GM21390 (cell line): ENCODE measurements around the gene GSTM5.
A peak's percentile ranks its signal among the peaks of the same experiment; 100 is the strongest.
"Not testable (repeated sequence)": the region's sequence is repeated elsewhere in the genome, so short reads cannot be mapped to it uniquely, and the experiment has no call there.

Experiments
- ATAC-seq: cut with Tn5 transposase; IDR thresholded peaks from one replicate; pipeline ENCODE4 v1.9.1; 2021; ENCODE audit not compliant: unreplicated experiment

Gene GSTM5

DNA sequence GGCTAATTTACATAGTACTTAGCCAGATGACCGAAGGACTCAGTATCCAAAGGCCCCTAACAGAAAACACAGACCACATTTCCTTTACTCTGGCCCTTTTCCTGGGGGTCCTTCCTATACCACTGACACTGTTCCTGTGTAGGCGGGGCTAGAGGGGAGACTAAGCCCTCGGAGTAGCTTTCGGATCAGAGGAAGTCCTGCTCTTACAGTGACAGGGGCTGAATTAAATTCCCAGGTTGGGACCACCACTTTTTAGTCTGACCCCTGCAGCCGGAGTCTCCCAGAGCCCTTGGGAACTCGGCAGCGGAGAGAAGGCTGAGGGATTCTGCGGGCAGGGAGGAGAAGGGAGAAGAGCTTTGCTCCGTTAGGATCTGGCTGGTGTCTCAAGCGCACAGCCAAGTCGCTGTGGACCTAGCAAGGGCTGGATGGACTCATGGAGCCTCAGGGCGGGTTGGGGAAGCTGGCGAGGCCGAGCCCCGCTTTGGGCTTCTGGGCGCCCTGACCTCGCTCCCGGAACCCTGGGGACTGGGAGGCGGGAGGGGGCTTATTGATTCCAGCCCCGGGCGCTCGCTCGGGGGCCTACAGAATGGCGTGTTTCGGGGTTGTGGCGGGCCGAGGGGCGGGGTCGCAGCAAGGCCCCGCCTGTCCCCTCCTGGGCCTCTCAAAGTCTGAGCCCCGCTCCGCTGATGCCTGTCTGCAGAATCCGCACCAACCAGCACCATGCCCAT, at the start of gene GSTM5:
GSTM5 (plus strand) TSS at position 659 of the 728 bp plus-strand sequence; CDS start at position 721, 62 bp downstream.
- not testable (repeated sequence) for ATAC-seq

DNA sequence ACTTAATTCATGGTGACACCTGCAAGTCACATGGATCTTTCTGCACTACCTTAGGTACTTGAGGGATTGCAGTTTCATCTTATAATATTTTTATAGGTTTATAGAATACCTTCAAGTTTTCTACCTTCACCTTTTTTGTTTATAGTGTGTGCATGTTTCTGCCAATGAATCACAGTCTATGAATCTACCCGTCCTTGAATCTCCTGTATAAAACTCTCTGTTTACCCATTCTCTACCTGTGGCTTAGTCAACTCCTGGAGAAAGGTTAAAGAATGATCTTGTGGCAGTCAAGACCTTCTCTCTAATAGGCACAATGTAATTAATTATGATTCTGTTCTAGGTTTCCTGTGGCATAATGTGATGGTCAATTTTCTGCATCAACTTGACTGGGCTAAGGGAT, 47.4 kb upstream of the GSTM5 start:
- no peak for ATAC-seq

DNA sequence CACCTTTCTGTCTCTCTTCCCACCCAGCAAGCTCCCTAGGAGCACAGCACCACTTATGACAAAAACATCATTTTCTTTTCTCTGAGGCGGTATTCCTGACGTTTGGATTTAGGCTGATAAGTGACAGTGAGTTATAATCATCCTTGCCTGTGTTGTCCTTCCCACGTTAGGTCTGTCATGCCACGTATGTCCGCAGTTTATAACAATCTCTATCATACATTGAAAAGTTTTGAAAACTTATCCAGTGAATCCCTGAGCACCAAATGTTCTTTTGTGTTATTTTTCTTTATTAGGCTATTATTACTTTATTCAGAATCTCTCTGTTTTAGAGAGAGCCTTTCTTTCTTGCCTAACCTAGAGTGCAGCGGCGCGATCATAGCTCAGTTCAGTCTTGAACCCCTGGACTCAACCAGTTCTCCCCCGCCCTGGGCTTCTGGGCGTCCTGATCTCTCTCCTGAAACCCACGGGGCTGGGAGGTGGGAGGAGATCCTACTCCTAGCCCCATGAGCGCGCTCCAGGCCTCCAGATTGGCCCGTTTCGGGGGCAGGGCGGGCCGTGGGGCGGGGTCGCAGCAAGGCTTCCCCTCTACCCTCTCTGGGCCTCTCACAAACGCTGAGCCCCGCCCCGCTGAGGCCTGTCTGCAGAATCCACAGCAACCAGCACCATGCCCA, 44.5 kb upstream of the GSTM5 start, which contains the start of gene GSTM2:
GSTM2 (plus strand) TSS at position 606 of the 671 bp plus-strand sequence; CDS start at position 665, 59 bp downstream.
- ATAC-seq = peak; percentile 94

DNA sequence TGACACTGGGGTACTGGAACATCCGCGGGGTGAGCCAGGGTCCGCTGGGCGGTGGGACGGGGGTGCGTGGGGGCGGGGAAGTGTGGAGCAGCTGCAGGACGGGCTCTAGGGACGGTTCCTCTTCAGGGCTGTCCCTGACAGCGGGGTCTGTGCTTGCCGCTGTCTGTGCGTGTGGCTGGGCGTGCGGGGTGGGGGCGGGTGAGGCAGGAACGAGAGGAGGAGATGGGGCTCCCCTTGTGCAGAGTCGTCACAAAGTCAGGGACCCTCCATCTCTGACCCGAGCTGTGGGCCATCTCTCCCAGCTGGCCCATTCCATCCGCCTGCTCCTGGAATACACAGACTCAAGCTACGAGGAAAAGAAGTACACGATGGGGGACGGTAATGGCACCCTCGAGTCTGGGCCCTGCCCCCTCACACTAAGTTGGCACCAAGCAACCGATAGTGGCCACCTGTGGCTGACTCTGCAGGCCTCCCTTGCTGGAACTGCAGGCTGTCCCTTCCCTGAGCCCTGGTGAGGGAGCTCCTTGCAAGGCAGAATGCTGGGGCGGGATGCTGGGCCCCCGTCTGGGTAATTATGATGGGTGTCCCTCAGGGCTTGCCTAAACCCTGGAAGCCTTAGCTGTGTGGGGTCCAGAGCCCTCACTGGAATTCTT, 43.8 kb upstream of the GSTM5 start:
- ATAC-seq = peak; percentile 24

DNA sequence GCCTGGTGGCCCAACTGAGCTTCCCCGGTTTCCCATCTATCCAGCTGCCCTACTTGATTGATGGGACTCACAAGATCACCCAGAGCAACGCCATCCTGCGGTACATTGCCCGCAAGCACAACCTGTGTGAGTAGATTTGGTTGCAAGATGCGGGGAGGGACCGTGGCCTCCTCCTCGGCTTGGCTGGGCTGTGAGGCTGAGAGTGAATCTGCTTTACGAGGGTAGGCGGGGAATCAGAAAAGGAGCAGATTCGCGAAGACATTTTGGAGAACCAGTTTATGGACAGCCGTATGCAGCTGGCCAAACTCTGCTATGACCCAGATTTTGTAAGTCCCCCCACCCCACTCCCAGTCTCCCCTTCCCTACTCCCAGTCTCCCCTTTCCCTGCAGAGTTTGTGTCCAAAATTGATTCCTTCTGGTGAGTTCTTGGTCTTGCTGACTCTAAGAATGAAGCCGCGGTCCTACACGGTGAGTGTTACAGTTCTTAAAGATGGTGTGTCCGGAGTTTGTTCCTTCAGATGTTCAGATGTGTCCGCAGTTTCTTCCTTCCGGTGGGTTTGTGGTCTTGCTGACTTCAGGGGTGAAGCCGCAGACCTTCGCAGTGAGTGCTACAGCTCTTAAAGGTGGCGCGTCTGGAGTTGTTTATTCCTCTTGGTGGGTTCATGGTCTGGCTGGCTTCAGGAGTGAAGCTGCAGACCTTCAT, 42.7 kb upstream of the GSTM5 start:
- ATAC-seq = no peak

DNA sequence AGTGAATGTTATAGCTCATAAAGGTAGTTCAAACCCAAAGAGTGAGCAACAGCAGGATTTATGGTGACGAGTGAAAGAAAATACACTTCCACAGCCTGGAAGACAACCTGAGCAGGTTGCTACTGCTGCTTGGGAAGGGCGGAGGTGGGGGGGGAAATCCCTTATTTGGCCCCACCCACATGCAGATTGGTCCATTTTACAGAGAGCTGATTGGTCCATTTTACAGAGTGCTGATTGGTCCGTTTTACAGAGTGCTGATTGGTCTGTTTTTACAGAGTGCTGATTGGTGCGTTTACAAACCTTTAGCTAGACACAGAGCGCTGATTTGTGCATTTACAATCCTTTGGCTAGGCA, 42.1 kb upstream of the GSTM5 start:
- ATAC-seq = not testable (repeated sequence)

DNA sequence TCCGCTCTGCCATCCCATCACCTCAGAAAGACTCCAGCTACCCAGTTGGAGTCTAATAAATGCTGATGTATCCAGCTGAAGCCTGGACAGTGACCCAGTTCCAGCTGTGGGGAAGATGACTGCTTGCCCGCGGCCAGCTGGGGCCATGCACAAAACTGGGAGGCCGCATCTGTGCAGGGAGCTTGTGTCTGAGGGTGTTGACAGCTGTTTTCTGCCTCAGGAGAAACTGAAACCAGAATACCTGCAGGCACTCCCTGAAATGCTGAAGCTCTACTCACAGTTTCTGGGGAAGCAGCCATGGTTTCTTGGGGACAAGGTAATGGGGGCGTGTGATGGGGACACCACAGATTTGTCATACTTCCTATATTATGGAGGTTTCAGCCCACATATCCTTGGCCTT, 41.0 kb upstream of the GSTM5 start:
- ATAC-seq = no peak

DNA sequence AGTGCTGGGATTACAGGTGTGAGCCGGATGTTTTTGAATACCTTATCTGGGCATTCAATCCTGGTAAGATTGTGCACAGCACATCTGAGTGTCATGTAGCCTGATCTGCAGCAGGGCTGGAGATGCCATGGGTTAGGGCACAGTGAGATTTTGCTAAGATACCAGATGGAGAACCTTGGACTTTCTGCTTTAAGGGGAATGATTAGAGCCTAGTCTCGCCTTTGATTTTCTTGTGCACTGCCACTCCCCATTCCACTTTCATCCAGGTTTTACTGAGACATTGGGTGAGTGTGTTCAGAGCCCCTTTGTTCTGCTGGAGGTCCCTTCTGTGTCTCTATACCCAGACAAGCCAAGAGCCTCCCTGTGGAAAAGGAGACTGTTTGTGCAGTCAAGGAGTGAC, 38.2 kb upstream of the GSTM5 start:
- not testable (repeated sequence) for ATAC-seq

DNA sequence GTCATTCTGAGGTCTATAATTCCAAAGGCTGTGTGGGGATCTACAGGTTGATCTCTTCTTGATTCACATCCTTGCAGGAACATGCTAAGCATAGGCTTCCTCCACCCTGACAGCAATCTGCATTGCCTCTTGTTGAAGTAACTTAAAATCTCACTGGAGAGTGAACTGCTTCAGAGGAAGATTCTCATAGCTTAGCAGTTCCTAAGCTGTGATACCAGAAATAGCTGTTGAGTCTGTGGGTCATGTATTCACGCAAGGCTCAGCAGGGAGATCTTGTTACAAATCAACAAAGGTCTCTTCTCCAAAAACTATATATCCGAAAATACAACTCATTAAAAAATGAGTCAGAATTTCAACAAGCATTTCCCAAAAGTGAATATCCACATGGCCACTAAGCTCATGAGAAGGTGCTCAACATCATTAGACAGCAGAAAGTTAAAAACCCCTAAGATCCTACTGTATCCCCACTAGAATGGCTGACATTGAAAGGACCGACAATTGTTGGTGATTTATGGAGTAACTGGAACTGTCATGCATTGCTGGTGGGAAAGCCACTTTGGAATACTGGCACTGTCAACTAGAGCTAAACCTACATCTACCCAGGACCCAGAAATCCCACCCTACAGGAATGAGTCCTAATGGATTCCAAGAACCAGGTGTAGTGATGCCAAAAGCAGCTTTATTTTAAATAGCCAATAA, 35.2 kb upstream of the GSTM5 start:
- ATAC-seq = not testable (repeated sequence)

DNA sequence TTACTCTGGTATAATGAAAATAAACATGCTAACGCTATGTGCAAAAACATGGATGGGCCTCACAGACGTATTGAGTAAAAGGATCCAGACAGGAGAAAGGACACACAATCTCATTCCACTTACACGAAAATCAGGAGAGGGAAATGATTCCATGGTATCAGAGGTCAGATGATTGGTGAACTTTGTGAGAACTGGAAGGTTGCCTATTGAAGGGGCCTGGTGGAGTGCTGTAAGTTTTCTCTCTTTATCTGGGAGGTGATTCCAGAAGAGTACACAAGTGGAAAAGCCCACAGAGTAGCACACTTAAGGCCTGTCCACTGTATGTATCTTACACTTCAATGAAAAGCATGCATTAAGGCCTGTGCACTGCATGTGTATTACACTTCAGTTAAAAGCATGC, 34.6 kb upstream of the GSTM5 start:
- ATAC-seq = no peak

DNA sequence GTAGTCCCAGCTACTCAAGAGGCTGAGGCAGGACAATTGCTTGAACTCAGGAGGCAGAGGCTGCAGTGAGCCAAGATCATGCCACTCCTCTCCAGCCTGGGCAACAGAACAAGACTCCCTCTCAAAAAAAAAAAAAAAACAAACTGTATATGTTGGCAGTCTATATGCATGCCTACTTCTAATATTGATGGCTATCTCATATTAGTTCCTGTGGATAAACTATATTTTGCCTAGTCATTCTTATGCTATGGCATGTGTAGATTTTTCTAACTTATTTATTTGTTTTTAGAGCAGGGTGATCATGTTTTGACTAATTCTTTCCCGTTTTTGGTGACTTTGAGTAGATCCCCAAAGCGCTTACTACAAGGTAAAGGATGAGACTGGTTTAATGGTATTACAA, 33.4 kb upstream of the GSTM5 start:
- ATAC-seq = not testable (repeated sequence)

DNA sequence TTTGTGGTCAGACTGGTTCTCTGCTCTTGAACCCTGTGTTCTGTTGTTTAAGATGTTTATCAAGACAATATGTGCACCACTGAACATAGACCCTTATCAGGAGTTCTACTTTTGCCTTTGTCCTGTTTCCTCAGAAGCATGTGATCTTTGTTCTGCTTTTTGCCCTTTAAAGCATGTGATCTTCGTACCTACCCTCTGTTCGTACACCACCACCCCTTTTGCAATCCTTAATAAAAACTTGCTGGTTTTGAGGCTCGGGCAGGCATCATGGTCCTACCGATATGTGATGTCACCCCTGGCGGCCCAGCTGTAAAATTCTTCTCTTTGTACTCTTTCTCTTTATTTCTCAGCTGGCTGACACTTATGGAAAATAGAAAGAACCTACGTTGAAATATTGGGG, 27.3 kb upstream of the GSTM5 start:
- ATAC-seq = not testable (repeated sequence)

DNA sequence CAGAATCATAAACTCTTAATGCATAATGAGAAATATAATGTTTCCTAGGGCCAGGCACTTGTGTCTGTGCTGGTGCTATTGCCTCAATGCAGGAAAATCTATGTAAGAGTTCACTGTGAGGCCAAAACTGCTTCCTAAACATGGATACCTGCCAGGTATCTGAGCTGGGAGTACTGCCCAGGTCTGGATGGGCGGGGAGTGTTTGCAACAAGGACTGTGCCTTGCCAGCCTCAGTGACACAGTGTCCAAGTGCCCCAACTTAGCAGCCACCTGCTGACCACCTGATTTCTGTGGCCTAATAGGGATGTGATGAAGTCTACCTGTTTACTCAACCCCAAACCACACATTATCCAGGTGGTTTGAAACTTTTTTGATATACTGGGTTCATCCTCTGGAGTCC, 26.7 kb upstream of the GSTM5 start:
- ATAC-seq = not testable (repeated sequence)

DNA sequence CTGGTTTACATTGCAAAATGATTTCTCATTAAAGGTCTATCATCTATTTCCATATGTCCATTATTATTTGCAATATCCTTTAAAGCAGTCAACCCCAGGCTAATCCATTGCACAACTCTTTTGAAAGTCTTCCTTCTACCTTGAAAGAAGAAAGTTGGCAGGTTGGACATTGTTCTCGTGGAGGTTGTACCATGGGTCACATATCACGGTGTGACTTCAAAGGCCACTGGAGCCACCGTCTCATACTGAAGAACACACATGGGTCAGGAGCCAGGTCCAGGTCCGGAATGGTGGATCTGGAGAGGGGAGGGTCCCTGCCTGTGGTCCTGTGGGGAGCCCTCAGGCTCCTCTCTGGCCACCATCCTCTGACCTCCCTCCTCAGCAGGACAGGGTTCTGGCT, 26.2 kb upstream of the GSTM5 start:
- ATAC-seq = not testable (repeated sequence)

DNA sequence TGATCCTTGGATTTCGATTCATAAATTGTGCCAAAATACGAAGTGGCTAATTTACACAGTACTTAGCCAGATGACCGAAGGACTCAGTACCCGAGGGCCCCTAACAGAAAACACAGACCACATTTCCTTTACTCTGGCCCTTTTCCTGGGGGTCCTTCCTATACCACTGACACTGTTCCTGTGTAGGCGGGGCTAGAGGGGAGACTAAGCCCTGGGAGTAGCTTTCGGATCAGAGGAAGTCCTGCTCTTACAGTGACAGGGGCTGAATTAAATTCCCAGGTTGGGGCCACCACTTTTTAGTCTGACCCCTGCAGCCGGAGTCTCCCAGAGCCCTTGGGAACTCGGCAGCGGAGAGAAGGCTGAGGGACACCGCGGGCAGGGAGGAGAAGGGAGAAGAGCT, 24.9 kb upstream of the GSTM5 start:
- ATAC-seq = not testable (repeated sequence)

DNA sequence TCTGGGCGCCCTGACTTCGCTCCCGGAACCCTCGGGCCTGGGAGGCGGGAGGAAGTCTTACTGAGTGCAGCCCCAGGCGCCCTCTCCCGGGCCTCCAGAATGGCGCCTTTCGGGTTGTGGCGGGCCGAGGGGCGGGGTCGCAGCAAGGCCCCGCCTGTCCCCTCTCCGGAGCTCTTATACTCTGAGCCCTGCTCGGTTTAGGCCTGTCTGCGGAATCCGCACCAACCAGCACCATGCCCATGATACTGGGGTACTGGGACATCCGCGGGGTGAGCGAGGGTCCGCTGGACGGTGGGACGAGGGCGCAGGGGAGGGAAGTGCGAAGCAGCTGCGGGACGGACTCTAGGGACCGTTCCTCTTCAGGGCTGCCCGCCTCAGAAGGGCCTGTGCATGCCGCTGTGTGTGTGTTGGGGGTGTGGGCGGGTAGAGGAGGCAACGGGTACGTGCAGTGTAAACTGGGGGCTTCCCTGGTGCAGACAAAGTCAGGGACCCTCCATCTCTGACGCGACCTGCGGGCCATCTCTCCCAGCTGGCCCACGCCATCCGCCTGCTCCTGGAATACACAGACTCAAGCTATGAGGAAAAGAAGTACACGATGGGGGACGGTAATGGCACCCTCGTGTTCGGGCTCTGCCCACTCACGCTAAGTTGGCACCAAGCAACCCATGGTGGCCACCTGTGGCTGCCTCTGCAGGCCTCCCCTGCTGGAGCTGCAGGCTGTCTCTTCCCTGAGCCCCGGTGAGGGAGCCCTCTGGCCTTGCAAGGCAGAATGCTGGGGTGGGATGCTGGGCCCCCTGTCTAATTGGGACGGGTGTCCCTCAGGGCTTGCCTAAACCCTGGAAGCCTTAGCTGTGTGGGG, 24.2 kb upstream of the GSTM5 start, which contains the start of gene GSTM1:
GSTM1 (plus strand) TSS at position 177 of the 859 bp plus-strand sequence; CDS start at position 234, 57 bp downstream.
- peak; percentile 98 for ATAC-seq

DNA sequence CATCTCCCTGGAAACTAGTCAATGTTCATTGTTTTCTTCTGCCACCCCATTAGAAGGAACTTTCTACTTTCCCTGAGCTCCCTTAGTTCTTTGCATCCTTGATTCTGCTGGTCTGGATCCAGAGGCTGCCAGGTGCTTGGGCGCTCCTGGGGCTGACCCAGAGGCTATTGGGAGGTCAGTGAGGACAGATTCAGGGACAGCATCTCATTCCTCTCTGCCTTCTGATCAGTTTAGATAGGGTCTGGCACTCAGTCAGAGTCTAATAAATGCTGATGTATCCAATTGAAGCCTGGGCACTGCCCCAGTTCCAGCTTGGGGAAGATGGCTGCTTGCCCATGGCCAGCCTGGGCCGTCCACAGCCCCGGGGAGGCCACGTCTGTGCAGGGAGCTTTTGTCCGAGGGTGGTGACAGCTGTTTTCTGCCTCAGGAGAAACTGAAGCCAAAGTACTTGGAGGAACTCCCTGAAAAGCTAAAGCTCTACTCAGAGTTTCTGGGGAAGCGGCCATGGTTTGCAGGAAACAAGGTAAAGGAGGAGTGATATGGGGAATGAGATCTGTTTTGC, 22.1 kb upstream of the GSTM5 start:
- ATAC-seq = no peak

DNA sequence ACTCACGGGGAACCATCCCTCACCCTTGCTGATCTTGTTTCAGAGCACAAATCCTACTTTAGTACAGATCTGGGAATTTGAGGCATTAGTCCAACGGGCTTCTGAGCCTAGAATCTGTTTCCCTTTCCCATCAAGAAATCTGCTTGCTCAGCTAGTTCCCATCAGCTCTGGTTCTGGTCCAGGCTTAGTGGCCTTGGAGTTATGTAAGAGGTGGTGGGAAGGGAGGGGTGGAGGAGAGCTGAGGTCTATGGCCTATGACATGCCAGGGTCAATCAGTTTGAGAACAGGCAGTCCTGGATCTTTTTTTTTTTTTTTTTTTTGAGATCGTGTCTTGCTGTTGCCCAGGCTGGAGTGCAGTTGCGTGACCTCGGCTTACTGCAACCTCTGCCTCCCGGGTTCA, 20.3 kb upstream of the GSTM5 start:
- no peak for ATAC-seq

DNA sequence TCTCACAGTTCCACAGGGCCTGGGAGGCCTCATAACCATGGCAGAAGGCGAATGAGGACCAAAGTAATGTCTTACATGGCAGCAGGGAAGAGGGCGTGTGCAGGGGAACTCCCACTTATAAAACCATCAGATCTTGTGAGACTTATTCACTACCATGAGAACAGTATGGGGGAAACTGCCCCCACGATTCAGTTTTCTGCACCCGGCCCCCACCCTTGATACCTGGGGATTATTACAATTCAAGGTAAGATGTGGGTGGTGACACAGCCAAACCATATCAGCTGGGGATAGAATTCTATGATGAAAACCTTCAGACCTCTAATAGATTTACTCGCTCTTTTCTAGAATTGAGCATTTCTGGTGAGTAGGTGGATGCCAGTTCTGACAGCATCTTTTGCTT, 17.7 kb upstream of the GSTM5 start:
- ATAC-seq = not testable (repeated sequence)
